Neural cell (in vitro differentiated cells): Measurements from ENCODE around the gene STAT6. TPM values are rescaled to one million over a fixed set of nuclear protein-coding genes. Genes with fewer than 3 reads are reported as not detected.
"Not testable (repeated sequence)": the region's sequence is repeated elsewhere in the genome, so short reads cannot be mapped to it uniquely, and the experiment has no call there.

ENCODE experiments used
- H2AFZ ChIP-seq: fragments of 200-600, 300-800 bp; sonication (generic), shearing (Covaris generic); 2 replicates; pipeline ENCODE4 v1.6.0; 2014; ENCODE audit warnings: low read depth, mild to moderate bottlenecking, antibody characterized with exemption, low read length, moderate library complexity
- H3F3A ChIP-seq: fragments of 200-600 bp; shearing (Covaris generic); 2 replicates; pipeline ENCODE4 v1.6.1; 2016; ENCODE audit warnings: mild to moderate bottlenecking, moderate library complexity, mixed read lengths, antibody characterized with exemption, low read length; ENCODE audit not compliant: insufficient read depth, poor library complexity, severe bottlenecking
- H3K27ac ChIP-seq: fragments of 200-600, 300-800 bp; sonication (generic), shearing (Covaris generic); 2 replicates; pipeline ENCODE4 v1.5.1; 2014; ENCODE audit warnings: mild to moderate bottlenecking, low read length, moderate library complexity
- H3K27me3 ChIP-seq: fragments of 300-800, 200-600 bp; sonication (generic), shearing (Covaris generic); 2 replicates; pipeline ENCODE4 v1.6.0; 2014; ENCODE audit warnings: mild to moderate bottlenecking, low read depth, low read length, moderate library complexity; ENCODE audit not compliant: insufficient read depth
- H3K36me3 ChIP-seq: fragments of 300-800, 200-600 bp; sonication (generic), shearing (Covaris generic); 2 replicates; pipeline ENCODE4 v1.5.1; 2014; ENCODE audit warnings: mild to moderate bottlenecking, antibody characterized with exemption, low read length, moderate library complexity; ENCODE audit not compliant: insufficient read depth
- H3K4me2 ChIP-seq: fragments of 300-800, 200-600 bp; sonication (generic), shearing (Covaris generic); 2 replicates; pipeline ENCODE4 v1.6.0; 2014; ENCODE audit warnings: mild to moderate bottlenecking, low read length
- H3K4me3 ChIP-seq: fragments of 300-800, 200-600 bp; sonication (generic), shearing (Covaris generic); 2 replicates; pipeline ENCODE4 v1.5.1; 2014; ENCODE audit warnings: mild to moderate bottlenecking, low read length, moderate library complexity
- H3K79me2 ChIP-seq: fragments of 200-600 bp; shearing (Covaris generic); replicated peaks from 2 replicates; pipeline ENCODE4 v1.6.0; 2014; ENCODE audit warnings: mild to moderate bottlenecking, low read length, moderate library complexity; ENCODE audit not compliant: insufficient read depth
- H3K9ac ChIP-seq: fragments of 300-800, 200-600 bp; sonication (generic), shearing (Covaris generic); 2 replicates; pipeline ENCODE4 v1.6.1; 2016; ENCODE audit warnings: mild to moderate bottlenecking, low read length, mixed read lengths
- H3K9me2 ChIP-seq: fragments of 200-600 bp; shearing (Covaris generic); 2 replicates; pipeline ENCODE4 v1.6.1; 2016; ENCODE audit warnings: mild to moderate bottlenecking, low read length, mixed read lengths; ENCODE audit not compliant: insufficient read depth
- H3K9me3 ChIP-seq: fragments of 200-600, 300-800 bp; sonication (generic), shearing (Covaris generic); 2 replicates; pipeline ENCODE4 v1.6.1; 2016; ENCODE audit warnings: mild to moderate bottlenecking, mixed run types, low read length, moderate library complexity, mixed read lengths
- H4K20me1 ChIP-seq: fragments of 200-600 bp; shearing (Covaris generic); 2 replicates; pipeline ENCODE4 v1.6.1; 2016; ENCODE audit warnings: mild to moderate bottlenecking, mixed run types; ENCODE audit not compliant: insufficient read depth
- EZH2 ChIP-seq: fragments of 200-600, 300-800 bp; shearing (Covaris generic), sonication (generic); IDR thresholded peaks from 2 replicates; pipeline ENCODE4 v1.6.1; 2014; ENCODE audit warnings: antibody characterized with exemption, low read length, borderline replicate concordance, mild to moderate bottlenecking; ENCODE audit not compliant: insufficient read depth, poor library complexity, severe bottlenecking
- MXI1 ChIP-seq: fragments of 450-650 bp; conservative IDR thresholded peaks from 2 replicates; pipeline ENCODE4 v1.6.1; 2014; ENCODE audit warnings: antibody characterized with exemption, mild to moderate bottlenecking; ENCODE audit not compliant: poor library complexity, severe bottlenecking
- POLR2AphosphoS5 ChIP-seq: IDR thresholded peaks from 2 replicates; pipeline ENCODE4 v1.6.1; 2012
- RAD21 ChIP-seq: fragments of 450-650 bp; conservative IDR thresholded peaks from 2 replicates; pipeline ENCODE4 v1.6.1; 2014; ENCODE audit warnings: antibody characterized with exemption, mild to moderate bottlenecking, moderate library complexity
- TAF1 ChIP-seq: IDR thresholded peaks from 2 replicates; pipeline ENCODE4 v1.6.1; 2012; ENCODE audit warnings: low read depth
- polyA plus RNA-seq: library from polyadenylated mRNA; depleted of rRNA; stranded (reverse); fragments of >200 nt; gene quantifications from 2 replicates; pipeline ENCODE4 v1.2.3, GENCODE V29; 2014
- TF ChIP-seq, protein P1 (sequence below): fragments of 450-650 bp; IDR thresholded peaks from 2 replicates; pipeline ENCODE4 v1.5.1; 2014; ENCODE audit warnings: antibody characterized with exemption, mild to moderate bottlenecking, moderate library complexity; ENCODE audit not compliant: poor library complexity, severe bottlenecking

Gene STAT6
- polyA plus RNA-seq, 1 donor from 2014 or later: not detected

DNA sequence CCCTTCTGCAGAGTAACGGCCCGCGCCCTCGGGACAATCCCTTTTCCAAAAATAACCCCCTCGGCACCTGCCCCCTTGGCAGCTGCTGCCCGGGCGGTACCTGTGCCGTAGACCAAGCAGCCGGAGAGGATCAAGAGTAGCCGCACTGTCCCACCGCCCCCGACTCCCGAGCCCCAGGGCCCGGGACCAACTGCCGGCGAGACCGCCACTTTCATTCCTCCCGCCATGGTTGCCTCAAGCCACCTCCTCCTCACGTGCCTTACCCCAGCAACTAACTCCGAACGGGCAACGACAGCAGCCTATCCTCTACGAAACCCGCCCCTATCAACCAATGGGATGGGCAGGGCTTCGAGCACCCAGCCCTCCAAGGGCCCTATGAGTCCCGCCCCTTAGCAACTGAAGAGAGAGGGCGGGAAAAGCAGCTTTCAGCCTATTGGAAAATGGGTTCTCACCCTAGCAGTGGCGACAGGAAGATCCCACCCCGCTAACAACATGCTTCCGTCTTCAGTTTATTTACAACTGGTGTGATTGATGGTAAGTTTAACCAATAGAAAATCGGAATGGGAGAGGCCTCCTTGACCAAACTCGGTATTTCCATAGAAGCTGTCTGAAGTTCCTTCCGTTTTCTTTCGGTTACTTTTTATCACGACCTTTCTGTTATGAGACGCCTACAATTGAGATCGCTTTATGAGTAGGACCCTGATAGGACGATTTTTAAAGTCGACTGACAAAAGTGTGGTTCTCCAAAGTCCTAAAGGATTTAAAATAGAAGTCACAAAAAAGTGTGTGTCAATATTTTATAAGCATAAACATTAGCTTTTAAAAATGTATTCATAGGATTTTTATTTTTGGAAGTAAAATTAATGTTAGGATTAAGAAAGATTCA lies 32.4 kb downstream of the STAT6 start, which contains the start of gene NEMP1:
TSS of gene NEMP1 (minus strand) at position 273 of the 886 bp plus-strand sequence. CDS start at position 227, 46 bp downstream.
- no peaks in the 10 kb centered on the region for H3K79me2 ChIP-seq
- no peaks in the 10 kb centered on the region for H4K20me1 ChIP-seq
- no peaks in the 10 kb centered on the region for H3K36me3 ChIP-seq
- peak within 1 kb of the TSS; percentile 78 for H3K4me3 ChIP-seq
- H3K9me3 ChIP-seq: no peaks in the 10 kb centered on the region
- H3K27me3 ChIP-seq: no peaks in the 10 kb centered on the region
- peak within 1 kb of the TSS; percentile 41 for H3K4me2 ChIP-seq
- H3F3A ChIP-seq: no peaks in the 10 kb centered on the region
- H3K9me2 ChIP-seq: no peaks in the 10 kb centered on the region
- H2AFZ ChIP-seq: peak within 1 kb of the TSS; percentile 42
- no peak within 1 kb of the TSS for H3K27ac ChIP-seq
- H3K9ac ChIP-seq: peak within 1 kb of the TSS; percentile 32
- TF ChIP-seq, protein P1, sequence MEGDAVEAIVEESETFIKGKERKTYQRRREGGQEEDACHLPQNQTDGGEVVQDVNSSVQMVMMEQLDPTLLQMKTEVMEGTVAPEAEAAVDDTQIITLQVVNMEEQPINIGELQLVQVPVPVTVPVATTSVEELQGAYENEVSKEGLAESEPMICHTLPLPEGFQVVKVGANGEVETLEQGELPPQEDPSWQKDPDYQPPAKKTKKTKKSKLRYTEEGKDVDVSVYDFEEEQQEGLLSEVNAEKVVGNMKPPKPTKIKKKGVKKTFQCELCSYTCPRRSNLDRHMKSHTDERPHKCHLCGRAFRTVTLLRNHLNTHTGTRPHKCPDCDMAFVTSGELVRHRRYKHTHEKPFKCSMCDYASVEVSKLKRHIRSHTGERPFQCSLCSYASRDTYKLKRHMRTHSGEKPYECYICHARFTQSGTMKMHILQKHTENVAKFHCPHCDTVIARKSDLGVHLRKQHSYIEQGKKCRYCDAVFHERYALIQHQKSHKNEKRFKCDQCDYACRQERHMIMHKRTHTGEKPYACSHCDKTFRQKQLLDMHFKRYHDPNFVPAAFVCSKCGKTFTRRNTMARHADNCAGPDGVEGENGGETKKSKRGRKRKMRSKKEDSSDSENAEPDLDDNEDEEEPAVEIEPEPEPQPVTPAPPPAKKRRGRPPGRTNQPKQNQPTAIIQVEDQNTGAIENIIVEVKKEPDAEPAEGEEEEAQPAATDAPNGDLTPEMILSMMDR: peak; percentile 19
- TF ChIP-seq RAD21: no peak
- no peak for TF ChIP-seq EZH2
- peak; percentile 69 for TF ChIP-seq POLR2AphosphoS5
- peak; percentile 97 for TF ChIP-seq MXI1

DNA sequence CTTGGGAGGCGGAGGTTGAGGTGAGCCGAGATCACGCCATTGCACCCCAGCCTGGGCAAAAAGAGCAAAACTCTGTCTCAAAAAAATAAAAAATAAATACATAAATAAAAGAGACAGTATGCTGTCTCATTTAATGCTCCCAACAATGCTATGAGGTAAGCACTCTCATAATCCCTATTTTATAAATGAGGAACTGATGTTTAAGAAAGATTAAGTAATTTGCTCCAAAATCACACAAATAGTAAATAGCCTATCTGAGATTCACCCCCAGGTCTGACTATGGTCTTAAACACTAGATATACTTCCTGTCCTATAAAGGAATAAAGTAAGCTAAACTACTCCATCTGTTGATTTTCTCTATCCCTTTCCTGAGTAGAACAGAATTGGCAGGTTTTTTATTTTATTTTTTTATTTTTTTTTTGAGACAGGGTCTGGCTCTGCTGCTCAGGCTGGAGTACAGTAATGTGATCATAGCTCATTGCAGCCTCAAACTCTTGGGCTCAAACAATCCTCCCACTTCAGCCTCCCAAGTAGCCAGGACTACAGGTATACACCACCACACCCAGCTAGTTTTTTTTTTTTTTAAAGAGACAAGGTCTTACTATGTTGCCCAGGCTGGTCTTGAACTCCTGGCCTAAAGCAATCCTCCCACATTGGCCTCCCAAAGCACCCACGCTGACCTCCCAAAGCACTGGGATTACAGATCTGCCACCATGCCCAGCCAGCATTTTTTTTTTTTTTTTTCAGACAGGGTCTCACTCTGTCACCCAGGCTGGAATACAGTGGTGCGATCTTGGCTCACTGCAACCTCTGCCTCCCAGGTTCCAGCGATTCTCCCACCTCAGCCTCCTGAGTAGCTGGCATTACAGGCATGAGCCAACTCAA lies 37.4 kb downstream of the STAT6 start:
- H3K9ac ChIP-seq, H3K79me2 ChIP-seq, H3K27ac ChIP-seq, H3K9me3 ChIP-seq, H4K20me1 ChIP-seq, H3K27me3 ChIP-seq, H3F3A ChIP-seq, H3K4me2 ChIP-seq, H2AFZ ChIP-seq, H3K36me3 ChIP-seq, H3K4me3 ChIP-seq, H3K9me2 ChIP-seq: not testable (repeated sequence)

DNA sequence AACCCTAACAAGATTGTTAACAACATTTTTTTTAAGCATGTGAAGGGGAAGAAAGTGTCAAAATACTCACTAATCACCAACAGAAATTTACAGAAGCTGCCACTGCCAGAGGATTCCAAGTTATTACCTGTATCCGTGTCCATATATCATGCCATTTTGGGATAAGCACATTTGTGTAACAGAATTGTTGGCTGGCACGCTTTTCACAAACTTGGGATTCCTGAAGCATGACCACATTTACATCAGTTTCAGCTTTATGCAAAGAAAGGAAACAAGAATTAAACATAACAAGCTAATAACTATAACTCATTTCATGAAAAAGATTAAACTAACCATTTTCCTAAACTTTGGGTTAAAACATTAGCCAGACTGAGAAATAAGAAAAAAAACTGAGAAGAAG lies 38.5 kb downstream of the STAT6 start:
- Histone ChIP-seq H3K9ac (no peak overlapping the region), H3K9me2 (no peaks in the 10 kb centered on the region), H3K4me2 (no peak overlapping the region), H4K20me1 (no peaks in the 10 kb centered on the region), H3K79me2 (no peaks in the 10 kb centered on the region), H3K27me3 (no peaks in the 10 kb centered on the region), H3K4me3 (no peak overlapping the region), H3K9me3 (no peaks in the 10 kb centered on the region), H3K36me3 (no peaks in the 10 kb centered on the region), H3F3A (no peaks in the 10 kb centered on the region), H2AFZ (no peak overlapping the region), H3K27ac (no peak overlapping the region)
- TF ChIP-seq TAF1 (no peak), RAD21 (no peak), MXI1 (no peak)
